Measurements from ENCODE around the gene AMHR2.

GRCh38 chr12:53413485-53414204, 10.0 kb upstream of the AMHR2 start:
- TF ChIP-seq CTCF (IDR thresholded peaks at IDR 0.05) (no peak), EZH2 (IDR thresholded peaks at IDR 0.05) (no peak), EZH2phosphoT487 (IDR thresholded peaks at IDR 0.05) (no peak)

All from neural progenitor cell (in vitro differentiated cells).